ENCODE measurements around the gene BTF3L4.
"Not testable (repeated sequence)": the region's sequence is repeated elsewhere in the genome, so short reads cannot be mapped to it uniquely, and the experiment has no call there.

Gene BTF3L4

GRCh38 chr1:52070704-52071103 lies 14.6 kb downstream of the BTF3L4 start:
- peaks cover 0 to 1% (median 0%) of the 10 kb centered on the region in 5 donors for H3K4me1 ChIP-seq (ENCODE audit: control insufficient read depth in 5 of 5, insufficient read depth in 5 of 5, low read length in 5 of 5)
- no peaks in the 10 kb centered on the region for H3K27me3 ChIP-seq (ENCODE audit: control insufficient read depth in 5 of 5, insufficient read depth in 4 of 5, low read length in 5 of 5)

GRCh38 chr1:52072291-52072690 lies 16.2 kb downstream of the BTF3L4 start:
- Histone ChIP-seq H3K27ac (ENCODE audit: low read depth, low read length) (no peak overlapping the region), H3K4me1 (ENCODE audit: control insufficient read depth in 5 of 5, insufficient read depth in 5 of 5, low read length in 5 of 5) (peaks cover 0 to 1% (median 0%) of the 10 kb centered on the region in 5 donors), H3K9me3 (ENCODE audit: control insufficient read depth in 5 of 5, low read length in 5 of 5) (no peaks in the 10 kb centered on the region), H3K9ac (ENCODE audit: low read length in 5 of 5) (no peak overlapping the region), H3K4me3 (ENCODE audit: low read depth in 1 of 5, low read length in 5 of 5) (no peak overlapping the region), H3K36me3 (ENCODE audit: control insufficient read depth in 5 of 5, insufficient read depth in 5 of 5, low read length in 5 of 5) (peaks cover 17 to 31% (median 23%) of the 10 kb centered on the region in 5 donors), H3K27me3 (ENCODE audit: control insufficient read depth in 5 of 5, insufficient read depth in 4 of 5, low read length in 5 of 5) (no peaks in the 10 kb centered on the region)

More at GRCh38 chr1:52070704-52071103, 14.6 kb downstream of the BTF3L4 start:
- Histone ChIP-seq H3K9ac (ENCODE audit: low read length in 5 of 5) (no peak overlapping the region), H3K9me3 (ENCODE audit: control insufficient read depth in 5 of 5, low read length in 5 of 5) (no peaks in the 10 kb centered on the region), H3K4me3 (ENCODE audit: low read depth in 1 of 5, low read length in 5 of 5) (no peak overlapping the region), H3K27ac (ENCODE audit: low read depth, low read length) (no peak overlapping the region), H3K36me3 (ENCODE audit: control insufficient read depth in 5 of 5, insufficient read depth in 5 of 5, low read length in 5 of 5) (peaks cover 18 to 39% (median 28%) of the 10 kb centered on the region in 5 donors)

GRCh38 chr1:52077277-52077676 lies 21.2 kb downstream of the BTF3L4 start:
- not testable (repeated sequence) for H3K27ac ChIP-seq (ENCODE audit: low read depth, low read length); H3K27me3 ChIP-seq (ENCODE audit: control insufficient read depth in 5 of 5, insufficient read depth in 4 of 5, low read length in 5 of 5); H3K9me3 ChIP-seq (ENCODE audit: control insufficient read depth in 5 of 5, low read length in 5 of 5); H3K4me1 ChIP-seq (ENCODE audit: control insufficient read depth in 5 of 5, insufficient read depth in 5 of 5, low read length in 5 of 5); H3K4me3 ChIP-seq (ENCODE audit: low read depth in 1 of 5, low read length in 5 of 5); H3K9ac ChIP-seq (ENCODE audit: low read length in 5 of 5)
- H3K36me3 ChIP-seq (ENCODE audit: control insufficient read depth in 5 of 5, insufficient read depth in 5 of 5, low read length in 5 of 5) = peaks cover 14 to 29% (median 23%) of the 10 kb centered on the region in 5 donors

GRCh38 chr1:52080014-52080415 lies 23.9 kb downstream of the BTF3L4 start:
- Histone ChIP-seq H3K27ac (ENCODE audit: low read depth, low read length) (no peak overlapping the region), H3K36me3 (ENCODE audit: control insufficient read depth in 5 of 5, insufficient read depth in 5 of 5, low read length in 5 of 5) (peaks cover 10 to 27% (median 20%) of the 10 kb centered on the region in 5 donors)

GRCh38 chr1:52087892-52088291 lies 31.8 kb downstream of the BTF3L4 start:
- H3K27me3 ChIP-seq (ENCODE audit: control insufficient read depth in 5 of 5, insufficient read depth in 4 of 5, low read length in 5 of 5); H3K27ac ChIP-seq (ENCODE audit: low read depth, low read length); H3K4me1 ChIP-seq (ENCODE audit: control insufficient read depth in 5 of 5, insufficient read depth in 5 of 5, low read length in 5 of 5); H3K9ac ChIP-seq (ENCODE audit: low read length in 5 of 5); H3K9me3 ChIP-seq (ENCODE audit: control insufficient read depth in 5 of 5, low read length in 5 of 5); H3K4me3 ChIP-seq (ENCODE audit: low read depth in 1 of 5, low read length in 5 of 5): not testable (repeated sequence)
- peaks cover 16 to 47% (median 38%) of the 10 kb centered on the region in 5 donors for H3K36me3 ChIP-seq (ENCODE audit: control insufficient read depth in 5 of 5, insufficient read depth in 5 of 5, low read length in 5 of 5)

More at GRCh38 chr1:52080014-52080415, 23.9 kb downstream of the BTF3L4 start:
- Histone ChIP-seq H3K4me1 (ENCODE audit: control insufficient read depth in 5 of 5, insufficient read depth in 5 of 5, low read length in 5 of 5) (no peaks in the 10 kb centered on the region), H3K9me3 (ENCODE audit: control insufficient read depth in 5 of 5, low read length in 5 of 5) (no peaks in the 10 kb centered on the region), H3K9ac (ENCODE audit: low read length in 5 of 5) (no peak overlapping the region), H3K27me3 (ENCODE audit: control insufficient read depth in 5 of 5, insufficient read depth in 4 of 5, low read length in 5 of 5) (no peaks in the 10 kb centered on the region), H3K4me3 (ENCODE audit: low read depth in 1 of 5, low read length in 5 of 5) (no peak overlapping the region)

GRCh38 chr1:52094300-52094699 lies 38.2 kb downstream of the BTF3L4 start:
- not testable (repeated sequence) for H3K27me3 ChIP-seq (ENCODE audit: control insufficient read depth in 5 of 5, insufficient read depth in 4 of 5, low read length in 5 of 5); H3K4me1 ChIP-seq (ENCODE audit: control insufficient read depth in 5 of 5, insufficient read depth in 5 of 5, low read length in 5 of 5); H3K9ac ChIP-seq (ENCODE audit: low read length in 5 of 5)

GRCh38 chr1:52096216-52096615 lies 40.1 kb downstream of the BTF3L4 start:
- Histone ChIP-seq H3K9ac (ENCODE audit: low read length in 5 of 5) (no peak overlapping the region), H3K36me3 (ENCODE audit: control insufficient read depth in 5 of 5, insufficient read depth in 5 of 5, low read length in 5 of 5) (peaks cover 0 to 4% (median 1%) of the 10 kb centered on the region in 5 donors), H3K27me3 (ENCODE audit: control insufficient read depth in 5 of 5, insufficient read depth in 4 of 5, low read length in 5 of 5) (no peaks in the 10 kb centered on the region), H3K9me3 (ENCODE audit: control insufficient read depth in 5 of 5, low read length in 5 of 5) (no peaks in the 10 kb centered on the region), H3K27ac (ENCODE audit: low read depth, low read length) (no peak overlapping the region), H3K4me3 (ENCODE audit: low read depth in 1 of 5, low read length in 5 of 5) (no peak overlapping the region), H3K4me1 (ENCODE audit: control insufficient read depth in 5 of 5, insufficient read depth in 5 of 5, low read length in 5 of 5) (peaks cover 0 to 5% (median 0%) of the 10 kb centered on the region in 5 donors)

More at GRCh38 chr1:52094300-52094699, 38.2 kb downstream of the BTF3L4 start:
- not testable (repeated sequence) for H3K27ac ChIP-seq (ENCODE audit: low read depth, low read length); H3K9me3 ChIP-seq (ENCODE audit: control insufficient read depth in 5 of 5, low read length in 5 of 5); H3K4me3 ChIP-seq (ENCODE audit: low read depth in 1 of 5, low read length in 5 of 5)
- peaks cover 6 to 18% (median 10%) of the 10 kb centered on the region in 5 donors for H3K36me3 ChIP-seq (ENCODE audit: control insufficient read depth in 5 of 5, insufficient read depth in 5 of 5, low read length in 5 of 5)

GRCh38 chr1:52098139-52098871 lies 42.2 kb downstream of the BTF3L4 start:
- H3K27me3 ChIP-seq (ENCODE audit: control insufficient read depth in 5 of 5, insufficient read depth in 4 of 5, low read length in 5 of 5) = no peaks in the 10 kb centered on the region
- H3K9ac ChIP-seq (ENCODE audit: low read length in 5 of 5) = no peak overlapping the region
- no peaks in the 10 kb centered on the region for H3K9me3 ChIP-seq (ENCODE audit: control insufficient read depth in 5 of 5, low read length in 5 of 5)
- H3K27ac ChIP-seq (ENCODE audit: low read depth, low read length) = no peak overlapping the region
- H3K4me3 ChIP-seq (ENCODE audit: low read depth in 1 of 5, low read length in 5 of 5) = no peak overlapping the region
- no peaks in the 10 kb centered on the region for H3K36me3 ChIP-seq (ENCODE audit: control insufficient read depth in 5 of 5, insufficient read depth in 5 of 5, low read length in 5 of 5)
- peaks cover 0 to 5% (median 0%) of the 10 kb centered on the region in 5 donors for H3K4me1 ChIP-seq (ENCODE audit: control insufficient read depth in 5 of 5, insufficient read depth in 5 of 5, low read length in 5 of 5)

GRCh38 chr1:52102336-52103013 lies 46.4 kb downstream of the BTF3L4 start:
- no peaks in the 10 kb centered on the region for H3K27me3 ChIP-seq (ENCODE audit: control insufficient read depth in 5 of 5, insufficient read depth in 4 of 5, low read length in 5 of 5)
- H3K4me3 ChIP-seq (ENCODE audit: low read depth in 1 of 5, low read length in 5 of 5) = no peak overlapping the region
- H3K4me1 ChIP-seq (ENCODE audit: control insufficient read depth in 5 of 5, insufficient read depth in 5 of 5, low read length in 5 of 5) = no peaks in the 10 kb centered on the region
- H3K36me3 ChIP-seq (ENCODE audit: control insufficient read depth in 5 of 5, insufficient read depth in 5 of 5, low read length in 5 of 5) = no peaks in the 10 kb centered on the region
- H3K27ac ChIP-seq (ENCODE audit: low read depth, low read length) = no peak overlapping the region
- no peaks in the 10 kb centered on the region for H3K9me3 ChIP-seq (ENCODE audit: control insufficient read depth in 5 of 5, low read length in 5 of 5)
- no peak overlapping the region for H3K9ac ChIP-seq (ENCODE audit: low read length in 5 of 5)

GRCh38 chr1:52111492-52111891 lies 55.4 kb downstream of the BTF3L4 start:
- no peak overlapping the region for H3K9ac ChIP-seq (ENCODE audit: low read length in 5 of 5)
- no peak overlapping the region for H3K4me3 ChIP-seq (ENCODE audit: low read depth in 1 of 5, low read length in 5 of 5)
- H3K36me3 ChIP-seq (ENCODE audit: control insufficient read depth in 5 of 5, insufficient read depth in 5 of 5, low read length in 5 of 5) = no peaks in the 10 kb centered on the region
- no peaks in the 10 kb centered on the region for H3K9me3 ChIP-seq (ENCODE audit: control insufficient read depth in 5 of 5, low read length in 5 of 5)
- H3K4me1 ChIP-seq (ENCODE audit: control insufficient read depth in 5 of 5, insufficient read depth in 5 of 5, low read length in 5 of 5) = no peaks in the 10 kb centered on the region
- no peaks in the 10 kb centered on the region for H3K27me3 ChIP-seq (ENCODE audit: control insufficient read depth in 5 of 5, insufficient read depth in 4 of 5, low read length in 5 of 5)
- H3K27ac ChIP-seq (ENCODE audit: low read depth, low read length) = no peak overlapping the region

Measured in subcutaneous abdominal adipose tissue (tissue), 5 donors.